Keratinocyte (primary cell): Measurements from ENCODE around the gene PRKAR1B. TPM values are rescaled to one million over a fixed set of nuclear protein-coding genes. Genes with fewer than 3 reads are reported as not detected.

ENCODE experiments used
- DNase-seq: peaks from one replicate; pipeline ENCODE4 v3.0.0-alpha.2; 2011; ENCODE audit warnings: low read depth, missing footprints, low spot score
- FAIRE-seq: peaks from 2 replicates; lab custom pipeline; 2011; peaks lifted over from hg19 to GRCh38; lab: Jason Lieb, UNC
- H2AFZ ChIP-seq: 2 replicates; pipeline ENCODE4 v1.6.0; 2012; ENCODE audit warnings: low read length, control low read depth, inconsistent platforms; ENCODE audit not compliant: control insufficient read depth
- H3K27ac ChIP-seq: 2 replicates; pipeline ENCODE4 v1.5.1; 2011; ENCODE audit warnings: low read length; ENCODE audit not compliant: control insufficient read depth, insufficient read depth
- H3K27me3 ChIP-seq: 3 replicates; pipeline ENCODE4 v1.6.0; 2011; ENCODE audit warnings: low read length; ENCODE audit not compliant: control insufficient read depth, insufficient read depth; ENCODE audit errors: extremely low read depth
- H3K36me3 ChIP-seq, 2 experiments: 2 replicates in 1 of 2; 3 replicates in 1 of 2; pipeline ENCODE4 v1.5.1; 2011; ENCODE audit warnings: low read length in 2 of 2, mild to moderate bottlenecking in 1 of 2; ENCODE audit not compliant: control insufficient read depth in 2 of 2, insufficient read depth in 2 of 2; ENCODE audit errors: extremely low read depth in 1 of 2
- H3K4me1 ChIP-seq: 3 replicates; pipeline ENCODE4 v1.5.1; 2011; ENCODE audit warnings: low read length; ENCODE audit not compliant: control insufficient read depth, insufficient read depth; ENCODE audit errors: extremely low read depth
- H3K4me2 ChIP-seq: 3 replicates; pipeline ENCODE4 v1.6.0; 2011; ENCODE audit warnings: low read depth, low read length; ENCODE audit not compliant: control insufficient read depth, insufficient read depth; ENCODE audit errors: extremely low read depth
- H3K4me3 ChIP-seq, 3 experiments: fragments of 200-600 bp in 1 of 3; sonication (generic) in 1 of 3; 2 replicates in 2 of 3; 3 replicates in 1 of 3; pipeline ENCODE4 v1.5.1; 2011 to 2016; ENCODE audit warnings: low read length in 3 of 3, mild to moderate bottlenecking in 3 of 3, control low read depth in 2 of 3, inconsistent platforms in 1 of 3, low read depth in 1 of 3, mixed read lengths in 1 of 3, mixed run types in 1 of 3, moderate library complexity in 1 of 3; ENCODE audit not compliant: control insufficient read depth in 2 of 3, insufficient read depth in 2 of 3; ENCODE audit errors: extremely low read depth in 1 of 3
- H3K79me2 ChIP-seq: 2 replicates; pipeline ENCODE4 v1.6.0; 2012; ENCODE audit warnings: low read length; ENCODE audit not compliant: control insufficient read depth, insufficient read depth
- H3K9ac ChIP-seq: 3 replicates; pipeline ENCODE4 v1.6.0; 2011; ENCODE audit warnings: low read length; ENCODE audit not compliant: control insufficient read depth, insufficient read depth; ENCODE audit errors: extremely low read depth
- H3K9me1 ChIP-seq: 3 replicates; pipeline ENCODE4 v1.6.0; 2011; ENCODE audit warnings: low read length; ENCODE audit not compliant: control insufficient read depth, insufficient read depth; ENCODE audit errors: extremely low read depth
- H3K9me3 ChIP-seq: 2 replicates; pipeline ENCODE4 v1.5.1; 2012; ENCODE audit warnings: low read depth, low read length; ENCODE audit not compliant: control insufficient read depth
- H4K20me1 ChIP-seq: 3 replicates; pipeline ENCODE4 v1.6.0; 2011; ENCODE audit warnings: low read length; ENCODE audit not compliant: control insufficient read depth, insufficient read depth; ENCODE audit errors: extremely low read depth
- CTCF ChIP-seq, 3 experiments: IDR thresholded peaks in 1 of 3; conservative IDR thresholded peaks in 1 of 3; optimal IDR thresholded peaks in 1 of 3; 2 replicates in 2 of 3; 3 replicates in 1 of 3; pipeline versions ENCODE3 to v1.5.1; 2011; ENCODE audit warnings: low read length in 3 of 3, mild to moderate bottlenecking in 3 of 3, moderate library complexity in 2 of 3, control low read depth in 1 of 3, inconsistent platforms in 1 of 3; ENCODE audit not compliant: insufficient read depth in 2 of 3; ENCODE audit errors: extremely low read depth in 1 of 3
- EZH2 ChIP-seq: IDR thresholded peaks from one replicate; pipeline ENCODE4 v1.6.1; 2012; ENCODE audit warnings: inconsistent platforms, mild to moderate bottlenecking, low read length, moderate library complexity
- dilution Hi-C: fragments of 300-500 bp; cut with MboI; formaldehyde crosslinking; loops from one replicate; pipeline ENCODE4 v1.7.0; 2020; ENCODE audit warnings: low sequenced_read_pairs; ENCODE audit not compliant: extremely low pct_ligation_motif_present
- polyA plus RNA-seq, 5 experiments: library from polyadenylated mRNA; depleted of rRNA in 3 of 5; stranded (reverse) in 3 of 5; stranded (forward) in 1 of 5; unstranded in 1 of 5; fragments of >200 nt; gene quantifications; 1 replicate in 1 of 5; 2 replicates in 3 of 5; 3 replicates in 1 of 5; pipeline versions ENCODE4 v1.2.1 to v1.2.3, GENCODE V29; 2011 to 2012; ENCODE audit warnings: missing spikeins in 2 of 5, low read depth in 1 of 5, low replicate concordance in 1 of 5

Gene PRKAR1B
- polyA plus RNA-seq, 1 donor (not counting 4 experiments of a cell fraction or from before 2014, with no cell fraction given) = 10.8 TPM

GRCh38 chr7:664997-665735, 61.9 kb downstream of the PRKAR1B start:
- Histone ChIP-seq H3K9ac (no peak overlapping the region), H3K4me1 (no peaks in the 10 kb centered on the region), H4K20me1 (no peaks in the 10 kb centered on the region), H3K9me3 (no peaks in the 10 kb centered on the region), H3K79me2 (no peaks in the 10 kb centered on the region), H3K4me3 (no peak overlapping the region), H3K27ac (no peak overlapping the region), H3K9me1 (no peaks in the 10 kb centered on the region), H3K36me3 (peaks cover 0 to 2% of the 10 kb centered on the region in 2 experiments), H3K27me3 (no peaks in the 10 kb centered on the region), H2AFZ (no peak overlapping the region), H3K4me2 (no peak overlapping the region)
- TF ChIP-seq CTCF (optimal IDR thresholded peaks at IDR 0.05 in 1 of 3, IDR thresholded peaks at IDR 0.05 in 1 of 3, conservative IDR thresholded peaks at IDR 0.05 in 1 of 3; ENCODE audit: extremely low read depth in 1 of 3, insufficient read depth in 2 of 3, low read length in 3 of 3) = no peak
- no peak for TF ChIP-seq EZH2
- FAIRE-seq (no peak), DNase-seq (no peak)
- dilution Hi-C loops = no loop called here

- no peaks in the 10 kb centered on the region for H3K27me3 ChIP-seq
- no peak overlapping the region for H2AFZ ChIP-seq
- no peak for DNase-seq
- no peak overlapping the region for H3K9ac ChIP-seq
- H3K4me3 ChIP-seq = no peak overlapping the region
- H3K27ac ChIP-seq = no peak overlapping the region
- H3K9me3 ChIP-seq = no peaks in the 10 kb centered on the region
- peaks cover 0 to 2% of the 10 kb centered on the region in 2 experiments for H3K36me3 ChIP-seq
- TF ChIP-seq EZH2 (no peak), CTCF (optimal IDR thresholded peaks at IDR 0.05 in 1 of 3, IDR thresholded peaks at IDR 0.05 in 1 of 3, conservative IDR thresholded peaks at IDR 0.05 in 1 of 3; ENCODE audit: extremely low read depth in 1 of 3, insufficient read depth in 2 of 3, low read length in 3 of 3) (no peak)
- H3K4me2 ChIP-seq = no peak overlapping the region
- no peaks in the 10 kb centered on the region for H3K9me1 ChIP-seq
- no peaks in the 10 kb centered on the region for H3K4me1 ChIP-seq
- H4K20me1 ChIP-seq = no peaks in the 10 kb centered on the region
- no peaks in the 10 kb centered on the region for H3K79me2 ChIP-seq
- FAIRE-seq = no peak
- dilution Hi-C loops = no loop called here
Measured at GRCh38 chr7:664402-664775, 62.7 kb downstream of the PRKAR1B start.
